IMR-90 (cell line): ENCODE measurements around the gene CTBP1.

Experiments
- BHLHE40 ChIP-seq: fragments of 150-350 bp; IDR thresholded peaks from 2 replicates; pipeline ENCODE4 v1.6.1; 2016; ENCODE audit warnings: mild to moderate bottlenecking, low read depth, low read length
- MAZ ChIP-seq: IDR thresholded peaks from 2 replicates; pipeline ENCODE4 v1.6.1; 2012; ENCODE audit warnings: low read depth, mild to moderate bottlenecking, low read length, improper control_type of control experiment, moderate library complexity, borderline replicate concordance
- MXI1 ChIP-seq: IDR thresholded peaks from 2 replicates; pipeline ENCODE4 v1.6.1; 2012; ENCODE audit warnings: low read depth, mild to moderate bottlenecking, low read length, moderate library complexity, borderline replicate concordance
- NFE2L2 ChIP-seq: fragments of 150-350 bp; IDR thresholded peaks from 2 replicates; pipeline ENCODE4 v1.6.1; 2016; ENCODE audit warnings: low read depth, mild to moderate bottlenecking, low read length
- POLR2A ChIP-seq: IDR thresholded peaks from 2 replicates; pipeline ENCODE4 v1.6.1; 2012; ENCODE audit warnings: mild to moderate bottlenecking, low read depth, low read length
- RAD21 ChIP-seq: IDR thresholded peaks from 2 replicates; pipeline ENCODE4 v1.6.1; 2012; ENCODE audit warnings: low read length, improper control_type of control experiment
- TF ChIP-seq, protein P1 (sequence below): conservative IDR thresholded peaks from 2 replicates; pipeline ENCODE4 v1.5.1; 2012; ENCODE audit warnings: mild to moderate bottlenecking, low read depth, low read length, improper control_type of control experiment
- TF ChIP-seq, protein P2 (sequence below): fragments of 150-350 bp; IDR thresholded peaks from 2 replicates; pipeline ENCODE4 v1.6.1; 2017; ENCODE audit warnings: mild to moderate bottlenecking, antibody characterized with exemption, low read length, low read depth

DNA sequence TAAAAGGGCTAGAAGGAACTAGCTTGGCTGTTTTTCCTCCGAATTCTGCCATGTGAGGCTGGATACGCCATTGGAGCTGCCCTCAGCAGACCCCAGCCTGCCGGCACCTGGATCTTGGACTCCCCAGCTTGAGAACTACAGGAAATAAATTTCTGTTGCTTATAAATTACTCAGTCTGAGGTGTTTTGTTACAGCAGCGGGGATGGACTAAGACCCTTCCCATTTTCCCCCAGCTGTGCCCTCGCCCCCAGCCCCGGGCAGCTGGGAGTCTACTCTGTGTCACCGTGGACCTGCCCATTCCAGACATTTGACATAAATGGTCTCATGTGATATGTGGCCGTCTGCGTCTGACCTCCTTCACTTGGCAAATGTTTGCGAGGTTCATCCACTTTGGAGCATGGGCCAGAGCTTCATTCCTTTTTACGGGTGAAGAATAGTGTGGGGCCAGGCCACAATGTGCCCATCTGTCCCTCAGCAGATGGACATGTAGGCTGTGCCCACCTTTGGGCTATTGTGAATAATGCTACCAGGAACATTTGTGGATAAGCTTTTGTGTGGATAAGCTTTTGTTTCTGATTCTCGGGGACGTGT is 45.8 kb downstream of the CTBP1 start:
- TF ChIP-seq, protein P1, sequence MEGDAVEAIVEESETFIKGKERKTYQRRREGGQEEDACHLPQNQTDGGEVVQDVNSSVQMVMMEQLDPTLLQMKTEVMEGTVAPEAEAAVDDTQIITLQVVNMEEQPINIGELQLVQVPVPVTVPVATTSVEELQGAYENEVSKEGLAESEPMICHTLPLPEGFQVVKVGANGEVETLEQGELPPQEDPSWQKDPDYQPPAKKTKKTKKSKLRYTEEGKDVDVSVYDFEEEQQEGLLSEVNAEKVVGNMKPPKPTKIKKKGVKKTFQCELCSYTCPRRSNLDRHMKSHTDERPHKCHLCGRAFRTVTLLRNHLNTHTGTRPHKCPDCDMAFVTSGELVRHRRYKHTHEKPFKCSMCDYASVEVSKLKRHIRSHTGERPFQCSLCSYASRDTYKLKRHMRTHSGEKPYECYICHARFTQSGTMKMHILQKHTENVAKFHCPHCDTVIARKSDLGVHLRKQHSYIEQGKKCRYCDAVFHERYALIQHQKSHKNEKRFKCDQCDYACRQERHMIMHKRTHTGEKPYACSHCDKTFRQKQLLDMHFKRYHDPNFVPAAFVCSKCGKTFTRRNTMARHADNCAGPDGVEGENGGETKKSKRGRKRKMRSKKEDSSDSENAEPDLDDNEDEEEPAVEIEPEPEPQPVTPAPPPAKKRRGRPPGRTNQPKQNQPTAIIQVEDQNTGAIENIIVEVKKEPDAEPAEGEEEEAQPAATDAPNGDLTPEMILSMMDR: no peak
- TF ChIP-seq, protein P2, sequence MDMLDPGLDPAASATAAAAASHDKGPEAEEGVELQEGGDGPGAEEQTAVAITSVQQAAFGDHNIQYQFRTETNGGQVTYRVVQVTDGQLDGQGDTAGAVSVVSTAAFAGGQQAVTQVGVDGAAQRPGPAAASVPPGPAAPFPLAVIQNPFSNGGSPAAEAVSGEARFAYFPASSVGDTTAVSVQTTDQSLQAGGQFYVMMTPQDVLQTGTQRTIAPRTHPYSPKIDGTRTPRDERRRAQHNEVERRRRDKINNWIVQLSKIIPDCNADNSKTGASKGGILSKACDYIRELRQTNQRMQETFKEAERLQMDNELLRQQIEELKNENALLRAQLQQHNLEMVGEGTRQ: no peak
- TF ChIP-seq POLR2A (no peak), MXI1 (no peak), MAZ (no peak), RAD21 (no peak), BHLHE40 (no peak), NFE2L2 (no peak)
